Activated CD4-positive, alpha-beta T cell treated with anti-CD3 and anti-CD28 coated beads, Interleukin-2, amount 50 U/mL, for 16 hours (primary cell): ENCODE results near the gene QKI.
"Not testable (repeated sequence)": the region's sequence is repeated elsewhere in the genome, so short reads cannot be mapped to it uniquely, and the experiment has no call there.

ENCODE experiments used
- DNase-seq: peaks from one replicate; pipeline ENCODE4 v3.0.0-alpha.2; 2020

QKI gene

DNA sequence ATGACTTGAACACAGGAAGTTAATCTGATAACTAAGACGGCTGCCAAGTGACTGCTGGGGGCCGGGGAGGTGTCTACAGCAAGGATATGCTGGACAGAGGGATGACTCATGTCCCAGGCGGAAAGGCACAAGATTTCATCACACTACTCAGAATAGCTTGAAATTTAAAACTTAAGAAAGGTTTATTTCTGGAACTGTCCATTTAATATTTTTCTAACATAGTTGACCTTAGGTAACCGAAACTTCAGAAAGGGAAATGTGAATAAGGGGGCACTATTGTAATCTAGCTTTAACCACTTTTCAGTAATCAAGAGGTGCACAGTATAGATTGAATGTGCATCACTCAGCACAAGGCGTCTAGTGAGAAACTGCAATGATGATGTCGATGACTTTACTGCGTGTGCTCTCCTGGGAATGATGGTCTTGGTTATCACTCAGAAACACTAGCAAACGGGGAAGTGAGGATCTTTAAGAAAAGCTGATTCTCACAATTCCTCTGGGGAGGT is 171.5 kb downstream of the QKI start:
- no peak for DNase-seq

DNA sequence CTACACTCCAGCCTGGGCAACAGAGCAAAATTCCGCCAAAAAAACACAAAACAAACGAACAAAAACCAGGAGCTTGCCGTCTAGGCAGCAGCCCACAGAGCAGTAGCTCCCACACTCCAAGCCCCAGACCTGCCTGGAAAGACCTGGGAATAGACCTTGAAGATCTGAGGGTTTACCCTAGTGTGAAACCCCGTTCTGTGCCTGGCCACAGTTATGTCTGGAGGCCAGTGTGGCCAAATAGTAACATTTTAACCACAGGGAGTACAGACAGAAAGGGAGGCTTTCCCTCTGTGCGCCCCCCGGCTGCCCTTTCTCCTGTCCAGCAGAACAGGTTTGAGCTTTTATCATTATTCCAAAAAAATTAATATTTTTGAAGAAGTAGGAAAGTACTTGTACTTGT is 172.4 kb downstream of the QKI start:
- no peak for DNase-seq

DNA sequence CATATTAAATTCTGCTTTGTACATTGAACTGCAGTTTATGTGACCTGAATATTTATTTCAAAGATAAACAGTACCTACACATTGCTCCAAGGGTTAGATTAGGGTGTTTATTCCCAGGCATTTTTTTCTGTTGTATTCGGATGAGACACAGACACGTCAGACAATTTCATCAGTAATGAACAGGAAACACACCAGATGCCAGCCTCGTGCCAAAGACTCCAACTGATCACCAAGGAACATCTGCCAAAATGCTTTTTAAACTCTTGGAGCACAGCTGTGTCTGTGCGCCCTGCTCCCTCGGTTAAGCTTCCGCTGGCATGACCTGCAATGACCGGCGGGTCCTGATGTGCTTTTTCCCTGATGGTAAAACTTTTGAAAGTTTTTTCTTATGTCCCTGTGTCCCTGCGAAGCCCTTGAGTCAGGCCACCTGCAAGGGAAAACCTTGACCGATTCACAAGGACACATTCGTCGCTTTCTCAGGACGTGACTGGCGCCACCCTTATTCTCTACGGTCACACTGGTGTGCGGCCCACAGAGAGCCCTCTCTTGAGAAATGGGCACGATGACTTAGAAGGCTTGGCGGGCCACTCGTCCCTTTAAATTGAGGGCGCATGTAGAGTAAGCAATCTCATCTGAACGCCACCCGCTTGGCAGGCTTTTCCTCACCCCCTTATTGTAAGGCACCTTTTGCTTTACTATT is 173.9 kb downstream of the QKI start:
- no peak for DNase-seq

DNA sequence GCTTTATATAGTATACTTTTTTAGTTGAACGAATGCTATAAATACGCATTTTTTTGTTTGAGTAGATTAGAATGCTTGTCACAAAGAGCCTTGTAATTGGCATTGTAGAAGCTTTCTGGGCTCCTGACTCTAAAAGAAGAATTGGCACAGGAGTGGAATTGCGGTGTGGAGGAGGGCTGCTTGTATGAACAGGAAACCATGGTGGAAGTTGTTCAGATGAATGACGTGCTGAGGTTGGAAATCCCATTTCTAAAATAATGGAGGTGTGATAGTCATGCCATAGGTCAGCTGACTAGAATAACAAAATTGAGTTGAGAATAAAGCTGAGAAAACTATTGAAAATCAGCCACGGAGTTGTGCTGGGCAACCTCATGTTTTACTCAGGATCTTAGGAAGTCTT is 174.9 kb downstream of the QKI start:
- DNase-seq = no peak

DNA sequence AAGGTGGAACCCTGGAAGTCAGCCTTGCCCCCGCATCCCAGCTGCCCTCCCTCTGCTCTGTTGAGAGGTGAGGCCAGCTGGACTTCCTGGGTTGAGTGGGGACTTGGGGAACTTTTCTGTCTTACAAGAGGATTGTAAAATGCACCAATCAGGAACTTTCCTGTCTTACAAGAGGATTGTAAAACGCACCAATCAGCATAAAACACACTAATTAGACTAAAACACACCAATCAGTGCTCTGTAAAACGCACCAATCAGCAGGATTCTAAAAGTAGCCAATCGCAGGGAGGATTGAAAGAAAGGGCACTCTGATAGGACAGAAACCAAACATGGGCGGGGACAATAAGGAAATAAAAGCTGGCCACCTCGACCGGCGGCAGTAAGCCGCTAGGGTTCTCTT is 175.6 kb downstream of the QKI start:
- DNase-seq = not testable (repeated sequence)

DNA sequence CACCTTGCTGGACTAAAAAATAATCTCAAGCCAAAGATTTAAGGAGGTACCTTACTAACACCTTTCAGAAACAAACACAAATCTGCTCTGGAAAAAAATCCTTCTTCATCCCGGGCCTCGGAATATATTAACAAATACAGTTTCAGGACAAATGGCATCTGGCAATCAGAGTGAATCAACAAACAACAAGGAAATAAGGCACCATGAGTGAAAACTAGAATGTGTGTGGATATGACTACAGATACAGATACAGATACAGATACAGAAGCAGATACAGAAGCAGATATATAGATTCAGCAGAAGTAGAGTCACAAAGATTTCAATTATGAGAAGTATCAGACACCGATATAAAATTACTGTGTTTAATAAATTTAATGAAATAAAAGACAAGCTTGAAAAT is 178.4 kb downstream of the QKI start:
- no peak for DNase-seq

DNA sequence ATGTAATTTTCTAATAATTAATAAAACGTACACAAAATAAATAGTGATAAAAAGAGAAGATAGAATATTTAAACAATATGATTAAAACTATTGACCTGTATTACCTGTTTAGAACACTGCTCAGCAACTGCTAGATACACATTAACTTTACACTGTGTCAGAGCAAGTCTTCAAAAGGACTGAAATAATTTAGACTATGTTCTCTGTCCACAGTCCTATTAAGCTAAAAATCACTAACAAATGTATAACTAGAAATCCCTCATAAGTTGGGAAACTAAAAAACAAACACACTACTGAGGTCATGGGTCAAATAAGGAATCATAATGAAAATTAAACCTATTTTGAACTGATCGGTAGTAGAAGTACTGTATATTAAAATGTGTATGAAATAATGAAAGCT is 181.7 kb downstream of the QKI start:
- DNase-seq = no peak

DNA sequence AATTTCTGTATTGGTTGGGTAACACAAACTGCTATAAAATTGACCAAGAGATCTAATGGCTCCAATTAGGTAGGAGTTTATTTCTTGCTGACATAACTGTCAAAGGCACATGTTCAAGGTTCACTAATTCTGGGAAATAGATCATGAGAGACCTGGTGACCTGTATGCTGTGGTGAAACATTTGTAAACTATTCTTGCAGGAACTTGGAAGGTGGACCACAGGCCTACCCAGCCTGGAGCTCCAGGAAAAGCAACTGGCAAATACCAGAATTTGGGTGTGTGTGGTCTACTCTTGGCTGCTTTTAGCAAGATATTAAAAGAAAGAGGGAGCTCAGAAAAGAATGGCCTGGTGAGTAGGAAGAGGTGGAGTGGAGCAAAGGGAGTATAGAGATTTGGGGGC is 184.6 kb downstream of the QKI start:
- no peak for DNase-seq

DNA sequence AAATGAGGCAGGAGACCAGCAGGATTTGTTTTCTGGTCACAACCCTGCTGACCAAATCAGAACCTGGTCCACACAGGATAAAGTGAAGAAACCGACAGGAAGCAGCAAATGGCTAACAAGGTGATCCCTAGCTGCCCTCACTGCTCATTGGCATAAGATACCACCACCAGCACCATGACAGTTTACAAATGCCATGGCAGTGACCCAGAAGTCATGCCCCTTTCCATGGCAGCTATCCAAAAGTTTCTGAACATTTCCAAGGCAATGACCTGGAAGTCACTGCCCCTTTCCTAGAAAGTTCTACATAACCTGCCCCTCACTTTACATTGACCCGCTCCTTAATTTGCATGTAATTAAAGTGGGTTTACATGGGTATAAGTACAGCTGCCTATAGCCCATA is 185.2 kb downstream of the QKI start:
- no peak for DNase-seq

DNA sequence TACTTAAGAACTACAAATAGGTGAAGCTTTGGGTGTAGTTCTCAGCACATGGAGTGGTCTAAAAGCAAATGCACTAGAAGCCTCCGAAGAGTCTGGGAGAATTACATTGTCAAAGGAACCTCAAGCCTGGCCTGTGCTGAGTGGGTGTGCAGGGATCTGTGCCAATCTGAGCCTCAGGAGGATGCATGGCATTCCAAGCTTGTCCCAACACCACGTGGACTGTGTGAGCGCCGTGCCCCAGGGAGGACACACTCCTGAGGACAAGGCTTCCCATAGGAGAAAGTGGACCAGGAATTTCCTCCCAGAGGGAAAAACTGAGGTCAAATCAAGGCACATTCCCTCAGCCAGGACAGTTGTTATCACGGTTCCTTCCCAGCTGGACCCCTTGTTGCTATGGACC is 185.8 kb downstream of the QKI start:
- DNase-seq = no peak

DNA sequence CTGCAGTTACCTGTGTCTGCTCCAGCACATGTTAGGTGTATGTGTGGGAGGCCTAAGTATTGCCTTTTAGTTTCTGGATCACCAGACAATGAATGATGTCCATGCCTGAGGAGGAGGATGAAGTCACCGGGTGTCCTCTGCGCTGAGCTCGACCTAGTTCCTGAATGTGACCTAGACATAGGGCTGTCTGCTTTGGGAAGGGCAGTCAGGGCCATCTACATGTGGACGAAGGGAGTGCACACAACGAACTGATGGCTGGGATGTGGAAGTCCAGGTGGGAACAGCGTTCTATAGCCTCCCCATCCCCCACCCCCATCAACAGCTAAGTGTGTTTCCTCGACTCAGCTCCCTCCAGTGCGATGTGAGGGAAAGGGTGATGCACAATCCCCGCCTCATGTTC is 186.3 kb downstream of the QKI start:
- DNase-seq = no peak

DNA sequence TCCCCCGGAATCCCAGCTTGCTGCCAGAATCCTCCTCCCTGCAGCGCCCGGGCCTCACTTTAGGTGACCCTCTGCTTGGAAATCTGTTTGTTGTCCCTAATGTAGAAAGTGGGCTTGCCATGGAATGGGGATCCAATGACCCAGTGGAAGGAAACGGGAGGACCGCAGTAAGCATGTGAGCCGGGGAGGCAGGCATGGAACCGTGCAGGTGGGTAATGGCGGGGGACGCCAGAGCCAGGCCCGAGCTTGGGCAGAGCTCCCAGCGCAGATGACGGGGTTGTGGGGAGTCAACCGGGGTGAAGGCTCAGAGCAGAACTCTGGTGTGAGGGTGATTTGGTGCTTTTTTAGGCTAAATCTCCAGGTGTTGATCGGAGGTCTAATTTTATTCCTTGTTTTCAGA is 188.3 kb downstream of the QKI start:
- DNase-seq = no peak

DNA sequence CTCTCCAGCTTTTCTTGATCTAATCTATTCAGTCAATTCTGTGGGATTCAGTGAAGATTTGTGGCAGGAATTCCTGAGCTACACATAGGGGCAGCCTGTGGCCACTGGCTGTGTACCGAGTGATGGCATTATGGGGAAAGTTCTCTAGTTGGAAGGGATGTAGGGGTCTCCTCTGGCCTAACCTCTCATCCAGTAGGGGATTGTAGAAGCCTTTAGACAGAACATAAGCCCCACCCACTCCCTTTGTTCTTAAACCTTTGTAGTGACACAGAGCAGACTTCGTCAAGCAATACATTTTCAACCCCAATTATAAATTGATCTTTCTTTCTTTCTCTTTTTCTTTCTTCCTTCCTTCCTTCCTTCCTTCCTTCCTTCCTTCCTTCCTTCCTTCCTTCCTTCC is 188.9 kb downstream of the QKI start:
- no peak for DNase-seq

DNA sequence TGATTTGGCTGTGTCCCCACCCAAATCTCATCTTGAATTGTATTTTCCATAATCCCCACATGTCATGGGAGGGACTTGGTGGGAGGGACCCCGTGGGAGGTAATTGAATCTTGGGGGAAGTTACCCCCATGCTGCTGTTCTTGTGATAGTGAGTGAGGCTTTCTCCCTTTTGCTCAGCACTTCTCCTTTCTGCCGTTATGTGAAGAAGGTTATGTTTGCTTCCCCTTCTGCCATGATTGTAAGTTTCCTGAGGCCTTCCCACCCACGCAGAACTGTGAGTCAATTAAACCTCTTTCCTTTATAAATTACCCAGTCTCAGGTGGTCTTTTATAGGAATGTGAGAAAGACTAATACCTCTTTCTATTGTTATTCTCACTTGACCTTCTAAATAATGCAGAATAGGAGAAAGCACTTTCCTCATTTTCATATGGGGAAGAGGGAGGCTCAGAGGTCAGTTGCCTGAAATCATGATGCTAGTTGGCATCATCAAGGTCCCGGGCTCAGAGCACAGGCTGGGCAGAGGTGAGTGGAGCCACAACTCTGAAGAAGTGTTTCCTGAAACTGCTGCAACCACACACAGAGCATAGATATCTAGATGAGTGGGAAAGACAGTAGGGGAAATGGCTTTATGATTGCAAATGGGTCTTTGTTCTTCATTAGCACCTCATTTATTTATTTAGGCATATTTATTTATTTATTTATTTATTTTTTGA is 191.0 kb downstream of the QKI start:
- no peak for DNase-seq

DNA sequence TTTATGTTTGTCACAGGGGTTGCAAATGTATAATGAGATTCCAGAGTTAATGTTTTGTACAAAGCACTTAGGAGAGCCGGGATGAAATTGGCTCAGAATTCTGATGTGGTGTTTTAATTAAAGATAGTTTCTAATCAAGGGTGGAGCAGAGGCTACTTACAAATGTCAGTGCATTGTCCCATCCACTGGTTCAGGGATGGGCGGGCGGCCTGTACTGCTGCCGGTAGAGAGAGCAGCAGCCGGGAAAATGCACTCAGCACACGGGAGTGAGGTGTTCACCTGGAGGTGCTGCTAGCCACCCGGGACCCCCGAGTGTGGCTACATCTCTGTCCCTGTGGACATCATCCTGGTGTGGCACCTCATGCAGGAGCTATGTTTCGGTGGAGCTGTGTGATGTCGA is 193.3 kb downstream of the QKI start:
- no peak for DNase-seq

DNA sequence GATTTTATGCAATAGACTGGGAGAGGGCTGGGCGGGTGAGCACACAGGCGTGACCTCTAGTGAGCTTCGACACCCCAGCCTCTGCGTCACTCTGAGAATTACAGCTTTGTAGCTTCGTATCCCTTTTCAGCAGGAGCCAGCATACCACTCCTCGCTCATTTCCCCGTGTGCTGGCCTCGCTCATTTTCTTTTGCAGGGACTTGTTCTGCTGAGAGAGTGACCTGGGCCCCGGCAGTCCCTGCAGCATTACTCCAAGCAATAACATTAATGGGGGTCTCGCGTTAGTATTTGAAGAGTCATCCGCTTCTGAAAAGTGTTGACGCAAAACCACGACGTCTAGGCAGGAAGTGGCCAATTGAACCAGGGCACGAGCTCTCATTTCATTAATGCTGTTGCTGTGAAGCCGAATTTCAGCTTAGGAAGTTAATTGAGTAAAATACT is 193.7 kb downstream of the QKI start:
- no peak for DNase-seq

DNA sequence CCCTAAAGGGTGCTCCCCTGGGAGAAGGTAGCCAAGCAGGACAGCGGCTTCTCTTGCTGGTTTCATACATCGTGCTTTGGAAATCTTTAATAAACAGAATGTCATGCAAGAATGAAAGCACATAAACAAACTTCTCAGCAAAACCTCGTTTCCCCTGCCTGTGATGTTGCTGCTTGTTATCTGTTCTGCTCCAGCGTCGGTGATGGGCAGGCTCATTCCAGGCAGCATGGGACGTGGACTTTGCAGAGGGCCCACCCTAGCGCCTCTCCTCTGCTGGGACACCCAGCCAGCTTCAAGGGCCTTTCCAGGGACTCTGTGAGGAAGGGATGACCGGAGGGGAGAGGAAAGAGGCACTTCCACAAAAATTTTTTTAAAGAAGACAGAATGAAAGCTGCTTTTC is 197.7 kb downstream of the QKI start:
- no peak for DNase-seq

DNA sequence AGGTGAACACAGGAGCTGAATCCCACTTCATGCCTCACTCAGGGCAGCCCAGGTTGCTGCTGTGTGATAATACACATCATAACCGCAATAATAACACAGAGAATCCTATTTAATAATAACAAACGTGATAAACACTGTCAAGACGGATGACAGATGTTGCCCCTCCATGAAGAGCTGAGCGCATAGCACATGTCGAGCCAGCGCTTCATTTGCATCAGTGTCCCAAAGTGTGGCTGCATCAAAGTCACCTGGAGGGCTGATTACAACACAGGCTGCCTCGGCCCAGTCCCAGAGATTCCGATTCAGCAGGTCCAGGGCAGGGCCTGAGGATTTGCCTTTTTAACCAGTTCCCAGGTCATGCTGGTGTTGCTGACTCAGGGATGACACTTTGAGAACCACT is 198.5 kb downstream of the QKI start:
- DNase-seq = no peak

DNA sequence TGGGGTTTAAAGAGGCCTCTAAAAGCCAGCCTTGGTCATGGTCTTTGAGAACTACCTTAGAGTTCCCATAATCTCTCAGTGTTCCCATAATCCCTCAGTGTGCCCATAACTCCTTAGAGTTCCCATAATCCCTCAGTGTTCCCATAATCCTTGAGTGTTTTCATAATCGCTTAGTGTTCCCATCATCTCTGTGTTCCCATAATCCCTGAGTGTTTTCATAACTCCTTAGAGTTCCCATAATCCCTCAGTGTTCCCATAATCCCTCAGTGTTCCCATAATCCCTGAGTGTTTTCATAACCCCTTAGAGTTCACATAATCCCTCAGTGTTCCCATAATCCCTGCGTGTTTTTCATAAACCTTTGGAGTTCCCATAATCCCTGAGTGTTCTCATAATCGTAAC is 199.2 kb downstream of the QKI start:
- DNase-seq = no peak

DNA sequence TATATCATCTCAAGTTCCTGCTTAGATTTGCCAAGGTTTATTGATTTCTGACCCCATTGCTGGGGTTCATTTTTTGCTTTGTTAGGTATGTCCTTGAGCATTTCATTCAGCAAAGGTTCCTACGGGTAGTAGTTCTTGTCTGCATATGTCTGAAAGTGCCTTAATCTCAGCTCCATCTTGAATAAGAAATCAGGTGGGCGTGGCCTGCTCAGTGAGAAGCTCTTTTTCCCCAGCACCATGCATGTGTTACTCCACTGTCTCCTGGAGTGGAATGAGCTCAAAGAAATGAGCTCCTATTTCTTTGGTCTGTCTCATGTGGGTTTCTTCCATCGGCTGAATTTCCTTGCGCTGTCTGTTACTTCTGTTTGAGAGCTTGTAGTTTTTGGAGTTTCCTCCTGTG is 201.9 kb downstream of the QKI start:
- no peak for DNase-seq

DNA sequence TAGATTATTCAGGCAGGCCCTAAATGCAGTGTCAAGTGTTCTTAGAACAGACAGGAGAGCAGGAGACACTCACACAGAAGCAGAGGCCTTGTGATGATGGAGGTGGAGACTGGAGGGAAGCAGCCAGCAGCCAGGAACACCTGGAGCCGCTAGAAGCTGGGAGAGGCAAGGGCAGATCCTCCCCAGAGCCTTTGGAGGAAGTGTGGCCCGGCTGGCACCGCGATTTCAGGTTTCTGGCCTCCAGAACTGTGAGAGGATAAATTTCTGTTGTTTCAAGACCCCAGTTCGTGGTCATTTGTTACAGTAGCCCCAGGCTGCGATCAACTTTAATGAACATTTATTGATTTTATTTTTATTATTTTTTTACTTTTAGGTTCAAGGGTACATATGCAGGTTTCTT is 203.0 kb downstream of the QKI start:
- DNase-seq = no peak

DNA sequence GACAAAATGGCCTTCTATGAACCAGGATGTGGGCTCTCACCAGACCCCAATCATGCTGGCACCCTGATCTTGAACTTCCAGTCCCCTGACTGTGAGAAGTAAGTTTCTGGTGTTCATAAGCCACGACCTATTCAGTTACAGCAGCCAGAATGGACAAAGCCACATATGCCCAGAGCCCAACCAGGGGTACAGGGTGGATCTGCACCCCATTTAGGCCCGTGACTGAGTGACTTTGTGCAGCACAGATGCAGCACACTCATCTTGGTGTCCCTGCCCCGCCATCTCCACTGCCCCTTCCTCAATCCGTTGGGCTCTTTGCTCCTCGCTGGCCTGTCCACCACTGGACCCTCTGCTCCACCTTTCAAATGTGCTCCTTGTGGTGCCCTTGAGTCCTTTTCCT is 205.6 kb downstream of the QKI start:
- no peak for DNase-seq

DNA sequence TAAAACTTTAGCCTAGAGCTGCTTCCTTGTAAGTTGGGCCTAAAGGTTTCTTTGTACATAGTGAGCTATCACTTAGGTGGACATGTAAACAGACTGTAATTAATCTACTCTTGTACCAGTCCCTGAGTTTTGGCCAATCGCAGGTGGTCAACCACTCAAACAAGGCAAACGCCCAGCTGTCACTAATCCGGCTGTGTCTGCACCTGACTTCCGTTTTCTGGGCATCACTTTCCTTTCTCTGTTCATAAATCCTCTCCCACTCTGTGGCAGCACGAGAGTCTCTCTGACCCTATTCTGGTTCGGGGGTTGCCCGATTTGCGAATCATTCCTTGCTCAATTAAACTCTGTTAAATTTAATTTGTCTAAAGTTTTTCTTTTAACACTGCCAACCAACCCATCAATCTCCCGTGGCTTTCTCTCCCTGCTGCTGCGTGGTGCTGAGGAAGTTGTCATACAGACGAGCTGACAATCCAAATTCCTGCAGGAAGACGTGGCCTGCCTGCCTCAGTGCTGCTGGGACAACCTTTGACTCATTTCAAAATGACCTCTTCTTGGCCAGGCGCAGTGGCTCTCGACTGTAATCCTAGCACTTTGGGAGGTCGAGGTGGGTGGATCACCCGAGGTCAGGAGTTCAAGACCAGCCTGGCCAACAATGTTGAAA is 206.3 kb downstream of the QKI start:
- no peak for DNase-seq

DNA sequence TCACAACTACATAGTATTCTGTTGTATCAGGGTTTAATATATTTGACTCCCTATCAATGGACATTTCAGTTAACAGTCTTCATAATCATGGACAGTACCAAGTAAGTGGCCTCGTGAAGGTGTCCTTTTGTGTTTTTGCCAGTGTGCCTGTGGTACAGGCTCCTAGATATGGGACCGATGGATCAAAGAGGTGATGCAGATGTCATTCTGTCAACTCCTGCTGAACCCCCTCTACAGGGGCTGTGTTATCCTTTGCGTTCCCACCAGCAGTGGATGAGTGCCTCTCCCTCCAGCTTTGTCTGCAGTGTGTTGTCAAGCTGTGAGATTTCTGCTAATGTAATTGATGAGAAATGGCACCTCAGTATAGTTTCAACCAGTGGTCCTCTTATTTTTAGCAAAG is 210.7 kb downstream of the QKI start:
- no peak for DNase-seq
